Skin of body (tissue), 2 donors: ENCODE results near the gene ANXA6. TPM values are rescaled to one million over a fixed set of nuclear protein-coding genes. Genes with fewer than 3 reads are reported as not detected.

Experiments
- DNase-seq: peaks from one replicate; lab custom pipeline; 2025; lab: John Stamatoyannopoulos, UW
- total RNA-seq: library from RNA; depleted of rRNA; stranded (reverse); fragments of >200 nt; gene quantifications from one replicate; pipeline ENCODE4 v1.2.3, GENCODE V29; 2014

ANXA6 gene
- total RNA-seq, 1 donor from 2014 or later: 182 TPM

- DNase-seq: no peak
Measured at GRCh38 chr5:151067632-151068432, 89.7 kb downstream of the ANXA6 start.

DNA sequence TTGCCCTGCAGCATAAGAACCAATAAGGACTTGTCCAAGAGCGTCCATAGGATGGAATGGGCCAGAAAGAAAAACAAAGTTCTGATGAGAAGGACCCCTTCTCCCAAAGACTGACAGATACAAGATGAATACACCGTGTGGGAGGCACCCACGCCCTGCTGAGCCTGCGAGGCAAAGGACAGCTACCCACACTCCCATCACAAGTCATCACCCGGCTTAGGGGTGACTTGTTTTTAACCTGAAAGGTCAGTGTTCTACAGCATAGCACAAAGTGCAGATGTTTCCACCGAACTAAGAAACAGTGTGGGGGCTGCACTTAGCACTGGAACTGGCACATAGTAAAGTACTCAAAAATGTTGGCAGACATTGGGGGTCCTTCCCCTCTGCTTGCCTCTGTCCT is 90.7 kb downstream of the ANXA6 start:
- no peak for DNase-seq

- no peak for DNase-seq
Measured at GRCh38 chr5:151065609-151066008, 92.0 kb downstream of the ANXA6 start.

- DNase-seq: no peak
Measured at GRCh38 chr5:151064916-151065499, 92.6 kb downstream of the ANXA6 start.

DNA sequence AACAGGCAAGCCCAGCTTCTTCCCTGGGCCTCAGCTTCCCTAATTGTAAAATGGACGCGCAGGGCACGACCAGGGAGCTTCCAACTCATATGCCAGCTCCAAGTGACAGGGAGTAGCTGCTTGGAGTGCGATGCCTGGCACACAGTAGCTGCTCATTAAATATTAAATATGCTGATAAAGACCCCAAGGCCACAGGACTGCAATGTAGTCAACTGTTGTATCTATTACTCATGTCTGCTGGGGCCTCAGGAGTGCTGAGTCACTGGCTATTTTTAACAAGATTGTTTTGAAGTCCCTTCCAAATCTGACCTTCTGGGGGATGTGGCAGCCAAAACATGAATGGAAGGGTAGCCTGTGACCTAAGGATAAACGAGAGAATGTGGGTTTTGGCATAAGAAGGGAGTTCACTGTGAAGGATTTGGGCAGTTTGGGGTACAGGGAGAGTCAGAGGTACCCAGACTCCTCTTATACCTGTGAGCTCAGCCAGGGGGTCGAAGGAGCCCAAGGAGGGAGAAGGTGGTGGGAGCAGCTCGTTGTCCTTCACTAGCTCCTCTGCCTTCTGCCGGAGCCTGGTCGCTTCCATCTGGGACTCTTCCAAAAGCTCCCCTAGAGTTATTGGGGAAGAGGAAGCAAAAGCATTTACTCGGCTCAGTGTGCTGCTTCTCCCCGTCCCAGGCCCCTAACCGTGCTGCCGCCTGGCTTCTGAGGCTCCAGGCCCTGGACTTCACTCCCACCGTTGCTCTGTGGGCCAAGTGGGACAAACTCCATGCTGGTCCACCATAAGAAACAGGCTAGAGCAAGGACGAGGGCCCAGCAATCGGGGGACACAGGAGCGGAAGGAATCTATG is 94.2 kb downstream of the ANXA6 start:
- DNase-seq: no peak

DNA sequence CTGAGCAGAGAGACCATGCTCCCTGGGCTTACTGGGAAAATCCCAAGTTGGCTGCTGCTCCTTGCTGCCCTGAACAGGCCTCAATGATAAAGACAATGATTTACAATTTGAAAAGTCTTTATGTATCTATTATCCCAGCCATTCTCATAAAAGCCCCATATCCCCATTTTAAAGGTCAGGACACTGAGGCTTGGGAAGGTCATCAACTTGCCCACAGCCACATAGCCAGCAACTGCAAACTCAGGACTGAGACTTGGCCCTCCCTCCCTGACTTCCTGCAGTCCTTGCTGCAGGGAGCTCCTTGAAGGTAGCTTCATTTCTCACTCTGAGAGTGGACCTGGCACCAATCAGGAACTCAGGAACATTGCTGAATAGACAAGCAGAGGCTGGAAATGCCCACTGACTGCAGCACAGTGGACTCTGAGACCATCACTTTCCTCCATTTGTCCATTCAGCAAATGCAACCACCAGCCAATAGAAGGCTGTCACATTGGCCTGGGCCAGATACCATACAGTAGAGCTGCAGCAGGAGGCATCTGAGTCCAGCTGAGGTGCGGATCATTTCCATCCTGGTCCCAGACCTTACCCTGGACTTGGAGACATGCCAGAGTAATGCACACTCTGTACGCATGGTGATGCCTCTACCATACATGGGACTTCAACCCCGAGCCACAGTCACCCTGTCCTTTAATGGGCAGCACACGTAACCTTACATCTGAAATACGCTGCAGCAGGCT is 95.0 kb downstream of the ANXA6 start:
- DNase-seq: no peak

GRCh38 chr5:151060742-151061141 is 96.8 kb downstream of the ANXA6 start:
- DNase-seq: no peak

DNA sequence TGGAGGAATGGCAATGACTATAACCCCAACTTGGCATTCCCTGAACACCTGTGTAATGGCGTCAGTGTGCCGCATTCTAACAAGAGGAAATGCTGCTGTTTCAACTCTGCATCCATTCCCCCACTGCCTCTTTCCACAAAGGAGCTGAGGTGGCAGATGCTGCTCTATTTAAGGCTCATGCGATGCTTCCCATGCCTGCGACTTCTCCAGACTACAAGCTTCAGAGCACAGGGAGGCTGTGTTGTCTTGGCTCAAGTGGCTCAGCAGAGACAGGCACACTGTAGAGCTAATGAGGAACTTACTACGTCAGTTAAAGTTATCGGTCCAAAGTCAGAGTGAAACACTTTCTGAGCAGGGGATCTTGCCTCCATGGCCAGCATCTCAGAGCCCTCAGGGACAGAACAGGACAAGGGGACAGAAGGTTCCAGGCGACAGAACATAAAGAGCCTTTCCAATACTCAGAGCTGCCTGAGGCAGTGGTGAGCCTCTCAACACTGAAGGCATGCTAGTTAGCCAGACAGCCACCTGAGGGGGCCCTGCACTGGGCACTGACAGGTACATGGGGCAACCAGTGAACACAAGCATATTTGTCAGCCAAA is 98.6 kb downstream of the ANXA6 start:
- DNase-seq: no peak

DNA sequence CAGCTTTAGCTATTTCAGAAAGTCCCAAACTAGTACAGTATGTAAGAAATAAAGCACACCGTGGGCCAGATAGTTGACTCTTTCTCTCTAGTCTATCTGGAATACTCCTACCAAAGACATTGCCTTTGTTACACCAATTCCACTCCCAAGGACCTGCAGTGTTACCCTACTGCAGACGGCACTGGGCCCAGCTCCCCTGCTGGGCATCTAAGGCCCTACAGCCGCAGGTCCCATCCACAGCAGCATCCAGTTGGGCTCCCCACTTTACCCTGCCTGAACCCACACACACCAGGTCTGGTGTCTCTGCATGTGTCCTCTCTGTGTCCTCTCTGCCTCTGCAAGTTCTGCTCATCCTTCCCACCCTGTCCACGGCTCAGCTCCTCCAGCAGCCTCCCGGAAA is 99.3 kb downstream of the ANXA6 start:
- no peak for DNase-seq

DNA sequence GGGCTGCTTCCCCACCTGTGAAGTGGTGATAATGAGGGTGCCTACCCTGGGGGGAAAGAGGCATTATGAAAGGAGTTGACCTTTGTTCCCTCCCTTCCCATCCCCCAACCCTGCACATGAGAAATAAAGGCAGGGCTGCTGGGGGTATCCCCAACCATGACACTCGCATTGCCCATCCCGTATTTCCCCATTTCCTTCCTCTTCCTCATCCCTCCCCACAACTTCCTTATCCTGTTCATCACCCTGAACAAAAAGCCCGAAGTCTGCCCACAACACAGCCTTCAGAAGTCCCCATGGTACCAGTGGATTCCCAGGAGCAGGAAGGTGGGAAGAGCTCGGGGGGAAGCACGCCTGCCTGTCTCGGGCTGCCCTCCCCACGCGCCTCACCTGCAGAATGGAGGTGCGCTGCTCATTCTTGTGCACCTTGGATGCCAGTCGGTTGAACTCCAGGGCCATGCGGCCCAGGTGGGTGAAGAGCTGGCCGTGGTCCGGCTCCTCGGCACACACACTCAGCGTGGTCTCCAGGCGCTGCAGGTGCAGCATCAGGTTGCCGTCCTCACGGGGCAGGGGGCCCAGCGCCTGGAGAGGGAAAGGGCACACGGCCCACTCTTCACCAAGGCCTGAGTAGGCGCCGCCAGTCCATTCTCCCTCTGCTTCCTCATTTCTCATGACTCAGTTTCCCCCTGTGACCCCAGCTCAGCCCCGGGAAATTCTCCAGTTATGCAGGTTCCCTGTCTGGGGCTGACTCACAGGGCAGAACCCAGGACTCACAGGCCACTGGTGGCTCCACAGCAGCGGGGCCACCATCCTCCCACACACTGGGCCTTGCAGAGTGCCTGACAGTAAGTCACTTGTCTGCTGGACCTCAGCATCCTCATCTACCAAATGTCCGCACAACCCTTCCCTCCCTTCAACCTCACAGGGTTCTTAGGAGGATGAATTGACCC is 100.9 kb downstream of the ANXA6 start:
- no peak for DNase-seq

- no peak for DNase-seq
Measured at GRCh38 chr5:151055336-151055735, 102.2 kb downstream of the ANXA6 start.

DNA sequence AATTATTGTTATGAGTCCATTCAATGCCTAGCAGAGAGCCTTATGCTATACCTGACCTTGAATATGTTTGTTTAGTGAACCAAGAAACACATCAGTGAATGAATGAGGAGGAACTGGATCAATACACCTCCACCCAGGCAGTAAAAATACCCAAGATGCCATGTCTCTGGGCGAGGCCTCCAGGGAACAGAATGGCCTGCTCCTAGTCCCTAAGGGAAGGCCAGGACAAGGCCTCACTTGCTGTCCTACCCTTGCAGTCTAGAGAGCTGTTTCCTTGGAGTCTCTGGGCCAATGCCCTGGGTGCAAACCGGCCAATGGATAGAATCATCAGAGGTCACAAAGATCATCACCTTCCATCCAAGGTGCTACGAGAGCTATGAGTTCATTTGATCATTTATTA is 102.9 kb downstream of the ANXA6 start:
- no peak for DNase-seq

DNA sequence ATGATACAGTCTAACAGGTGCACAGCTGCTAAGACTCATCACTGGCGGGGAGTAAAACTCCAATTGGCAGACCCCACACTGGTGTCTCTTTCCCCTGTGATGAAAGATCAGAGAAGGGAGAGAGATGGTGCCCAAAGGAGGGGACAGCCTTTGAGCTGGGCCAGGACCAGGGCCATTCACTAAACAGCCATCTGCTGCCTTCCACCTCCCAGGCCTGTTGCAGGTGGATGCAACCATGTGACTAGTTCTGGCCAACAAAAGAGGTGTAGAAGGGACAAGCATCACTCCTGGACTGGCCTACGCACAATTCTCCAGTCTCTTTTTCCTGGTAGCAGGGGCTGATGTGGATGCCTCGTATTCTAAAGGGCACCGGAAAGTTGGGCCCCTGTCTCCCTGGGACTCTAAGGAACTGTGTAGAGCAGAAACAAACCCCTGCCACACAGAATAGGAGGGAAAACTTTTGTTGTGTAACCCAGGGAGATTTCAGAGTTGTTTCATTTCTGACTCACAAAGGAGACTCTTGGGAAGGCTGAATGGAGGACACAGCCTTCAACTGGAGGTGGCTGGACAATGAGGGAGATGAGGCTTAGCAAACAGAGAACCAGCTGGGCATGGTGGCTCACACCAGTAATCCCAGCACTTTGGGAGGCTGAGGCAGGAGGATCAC is 103.7 kb downstream of the ANXA6 start:
- no peak for DNase-seq

DNA sequence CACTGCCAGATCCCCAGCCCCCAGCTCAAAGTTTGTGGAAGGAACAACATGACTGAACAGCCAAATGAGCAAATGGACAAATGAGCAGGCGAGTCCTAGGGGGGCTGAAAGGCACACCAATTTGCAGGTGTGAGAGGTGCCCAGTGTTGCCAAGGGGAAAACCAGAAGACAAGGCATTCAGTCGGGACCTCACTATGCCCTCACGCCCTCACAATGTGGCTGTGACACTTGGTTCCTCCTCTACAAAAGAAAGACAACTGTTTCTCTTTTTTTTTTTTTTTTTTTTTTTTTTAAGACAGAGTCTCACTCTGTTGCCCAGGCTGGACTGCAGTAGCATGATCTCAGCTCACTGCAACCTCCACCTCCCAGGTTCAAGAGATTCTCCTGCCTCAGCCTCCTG is 104.7 kb downstream of the ANXA6 start:
- no peak for DNase-seq

DNA sequence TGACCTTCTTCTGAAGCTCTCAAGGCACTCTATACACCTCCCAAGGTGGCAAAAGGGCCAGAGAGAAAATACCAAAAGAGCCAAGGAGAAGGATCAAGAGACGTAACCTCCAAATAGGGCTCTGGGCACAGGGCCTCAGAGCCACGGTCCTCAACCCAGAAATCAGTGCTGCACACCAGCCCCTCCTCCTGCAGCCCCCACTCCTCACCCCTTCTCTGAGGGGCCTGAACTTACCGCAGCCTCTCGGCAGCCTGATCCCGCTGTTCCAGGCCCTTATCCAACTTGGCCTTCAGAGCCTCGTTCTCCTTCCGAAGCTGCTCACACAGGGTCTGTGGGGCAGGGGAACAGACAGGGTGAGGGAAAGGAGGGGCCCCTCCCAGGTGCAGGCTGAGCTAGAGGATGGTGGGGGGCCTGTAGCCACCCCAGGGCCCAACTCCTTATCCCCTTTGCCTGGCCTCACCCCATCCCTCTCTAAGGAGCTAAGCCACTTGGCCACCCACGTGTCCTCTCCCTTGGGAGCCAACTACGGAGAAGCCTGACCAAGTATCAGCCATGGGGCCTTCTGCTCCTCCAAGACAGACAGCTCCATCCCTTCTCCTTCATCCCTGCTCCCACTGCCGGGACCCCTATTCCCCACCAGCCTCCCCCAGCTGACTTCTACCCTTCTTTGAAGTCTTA is 105.5 kb downstream of the ANXA6 start:
- no peak for DNase-seq

DNA sequence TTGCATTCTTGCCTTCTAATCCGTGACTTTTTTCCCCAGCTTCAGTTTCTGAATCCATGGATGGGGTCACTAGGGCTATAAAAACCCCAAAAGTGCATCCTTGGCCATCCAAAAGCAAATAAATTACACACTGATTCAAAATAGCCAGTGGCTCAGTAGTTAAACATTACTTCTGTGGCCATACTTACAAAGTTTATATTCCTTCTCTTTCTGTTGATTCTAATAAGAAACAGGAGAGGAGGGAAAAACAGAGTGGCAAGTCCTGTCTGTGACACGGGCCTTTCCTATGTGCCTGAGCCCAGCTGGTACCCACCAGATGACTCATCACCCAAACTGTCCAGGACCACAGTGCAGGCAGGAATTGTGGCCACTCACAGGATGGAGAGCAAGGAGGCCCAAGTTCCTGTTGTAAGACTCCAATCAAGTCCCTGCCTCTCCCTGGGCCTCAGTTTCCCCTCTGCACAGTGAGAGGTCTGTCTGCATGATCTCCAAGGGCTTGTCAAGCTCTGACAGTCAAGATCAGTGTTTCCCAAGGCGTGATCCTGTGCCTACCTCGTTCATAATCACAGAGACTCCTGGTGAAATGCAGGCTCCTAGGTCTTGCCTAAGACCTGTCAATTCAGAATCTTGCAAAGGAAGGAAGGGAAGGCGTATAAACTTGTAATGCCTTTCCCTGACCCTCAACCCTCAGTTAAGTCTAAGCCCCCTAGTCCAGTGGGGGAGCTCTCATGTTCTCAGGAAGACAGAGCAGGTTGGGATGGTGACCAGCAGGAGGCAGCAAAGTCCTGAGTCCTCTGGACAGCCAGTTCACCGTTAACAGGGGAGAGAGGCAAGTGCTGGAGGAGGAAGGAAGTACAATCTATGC is 106.3 kb downstream of the ANXA6 start:
- peak; percentile 19 for DNase-seq
